Liver (tissue), 9 donors: Measurements from ENCODE around the gene ZNF185. TPM values are rescaled to one million over a fixed set of nuclear protein-coding genes. Genes with fewer than 3 reads are reported as not detected.

Source experiments
- DNase-seq: peaks from one replicate; pipeline ENCODE4 v3.0.0-alpha.2; 2017; ENCODE audit warnings: low spot score
- H3K27ac ChIP-seq, 2 donors: one replicate each; pipeline ENCODE4 v1.7.0; 2013; ENCODE audit warnings: inconsistent platforms in 2 of 2, low read length in 2 of 2, control low read depth in 1 of 2, low read depth in 1 of 2, mild to moderate bottlenecking in 1 of 2
- H3K27me3 ChIP-seq, 4 donors: one replicate each; pipeline versions ENCODE4 v1.6.1 to v1.7.0; 2013; ENCODE audit warnings: low read length in 3 of 4, inconsistent platforms in 1 of 4, mild to moderate bottlenecking in 1 of 4, moderate library complexity in 1 of 4; ENCODE audit not compliant: control insufficient read depth in 4 of 4, insufficient read depth in 4 of 4
- H3K36me3 ChIP-seq, 4 donors: one replicate each; pipeline versions ENCODE4 v1.6.1 to v1.7.0; 2013; ENCODE audit warnings: low read length in 3 of 4, mild to moderate bottlenecking in 3 of 4, low read depth in 1 of 4, moderate library complexity in 1 of 4; ENCODE audit not compliant: control insufficient read depth in 4 of 4, insufficient read depth in 3 of 4
- H3K4me1 ChIP-seq, 4 donors: one replicate each; pipeline versions ENCODE4 v1.6.1 to v1.7.0; 2013; ENCODE audit warnings: low read length in 3 of 4, mild to moderate bottlenecking in 3 of 4, moderate library complexity in 1 of 4; ENCODE audit not compliant: control insufficient read depth in 4 of 4, insufficient read depth in 4 of 4
- H3K4me3 ChIP-seq, 3 donors: one replicate each; pipeline versions ENCODE4 v1.6.1 to v1.7.0; 2013; ENCODE audit warnings: low read length in 3 of 3, control low read depth in 1 of 3, low read depth in 1 of 3, mild to moderate bottlenecking in 1 of 3
- H3K9ac ChIP-seq, 2 donors: one replicate each; pipeline ENCODE4 v1.7.0; 2013; ENCODE audit warnings: low read length in 2 of 2, mild to moderate bottlenecking in 2 of 2, moderate library complexity in 2 of 2, control low read depth in 1 of 2, low read depth in 1 of 2
- H3K9me3 ChIP-seq, 4 donors: one replicate each; pipeline versions ENCODE4 v1.6.1 to v1.7.0; 2013; ENCODE audit warnings: low read length in 3 of 4; ENCODE audit not compliant: control insufficient read depth in 4 of 4
- CTCF ChIP-seq: fragments of 150-350 bp; IDR thresholded peaks from 2 replicates; pipeline ENCODE4 v1.5.1; 2017; ENCODE audit warnings: improper control_type of control experiment, low read depth, low read length; ENCODE audit not compliant: missing input control
- EGR1 ChIP-seq, 2 donors: IDR thresholded peaks; 2 replicates each; pipeline ENCODE4 v1.6.1; 2016 to 2018; ENCODE audit warnings: antibody characterized with exemption in 2 of 2, low read depth in 2 of 2
- FOXA1 ChIP-seq: IDR thresholded peaks from 2 replicates; pipeline ENCODE4 v1.6.1; 2016; ENCODE audit warnings: antibody characterized with exemption
- FOXA2 ChIP-seq: IDR thresholded peaks from 2 replicates; pipeline ENCODE4 v1.6.1; 2016; ENCODE audit warnings: antibody characterized with exemption
- GABPA ChIP-seq, 2 donors: IDR thresholded peaks in 1 of 2; conservative IDR thresholded peaks in 1 of 2; 2 replicates each; pipeline ENCODE4 v1.6.1; 2016; ENCODE audit warnings: antibody characterized with exemption in 2 of 2, mild to moderate bottlenecking in 1 of 2, moderate library complexity in 1 of 2
- HNF4A ChIP-seq, 2 donors: conservative IDR thresholded peaks; 2 replicates each; pipeline ENCODE4 v1.6.1; 2016; ENCODE audit warnings: antibody characterized with exemption in 2 of 2, mild to moderate bottlenecking in 2 of 2
- HNF4G ChIP-seq: IDR thresholded peaks from 2 replicates; pipeline ENCODE4 v1.6.1; 2016; ENCODE audit warnings: antibody characterized with exemption
- JUND ChIP-seq, 2 donors: IDR thresholded peaks; 2 replicates each; pipeline ENCODE4 v1.6.1; 2016; ENCODE audit warnings: antibody characterized with exemption in 2 of 2
- MAX ChIP-seq: IDR thresholded peaks from 2 replicates; pipeline ENCODE4 v1.6.1; 2016; ENCODE audit warnings: antibody characterized with exemption
- NR2F2 ChIP-seq: IDR thresholded peaks from 2 replicates; pipeline ENCODE4 v1.6.1; 2016; ENCODE audit warnings: antibody characterized with exemption
- REST ChIP-seq: IDR thresholded peaks from 2 replicates; pipeline ENCODE4 v1.6.1; 2016; ENCODE audit warnings: antibody characterized with exemption, mild to moderate bottlenecking
- RXRA ChIP-seq, 2 donors: IDR thresholded peaks; 2 replicates each; pipeline ENCODE4 v1.6.1; 2017 to 2018; ENCODE audit warnings: antibody characterized with exemption in 2 of 2, mild to moderate bottlenecking in 1 of 2
- TAF1 ChIP-seq: conservative IDR thresholded peaks from 2 replicates; pipeline ENCODE4 v1.6.1; 2016; ENCODE audit warnings: antibody characterized with exemption, mild to moderate bottlenecking
- YY1 ChIP-seq: IDR thresholded peaks from 2 replicates; pipeline ENCODE4 v1.6.1; 2016; ENCODE audit warnings: antibody characterized with exemption, mild to moderate bottlenecking
- ZBTB33 ChIP-seq: IDR thresholded peaks from 2 replicates; pipeline ENCODE4 v1.6.1; 2016; ENCODE audit warnings: antibody characterized with exemption
- WGBS: extraction: QIAGEN DNeasy Blood & Tissue Kit; methylation state at CpG from one replicate; pipeline ENCODE4 v1.1.7; 2013; 5-methylcytosine and 5-hydroxymethylcytosine counted together
- polyA plus RNA-seq, 2 donors: library from polyadenylated mRNA; stranded (reverse) in 1 of 2; unstranded in 1 of 2; fragments of 200-250 nt in 1 of 2; fragments of >200 nt in 1 of 2; fragmentation: Nextera tagmentation in 1 of 2; extraction: Ambion mirVana in 1 of 2; gene quantifications; one replicate each; pipeline versions ENCODE4 v1.2.1 to v1.2.3, GENCODE V29; 2013 to 2015
- total RNA-seq, 2 donors: library from RNA; depleted of rRNA; stranded (reverse); fragments of >200 nt; gene quantifications; one replicate each; pipeline ENCODE4 v1.2.3, GENCODE V29; 2014
- donor health status: healthy.
- donor health status: healthy.
- donor health status: healthy.
- donor health status: healthy.
- donor health status: healthy.

ZNF185 gene
- total and polyA plus RNA-seq, 4 donors = 0.44 to 3.2 (median 0.94) TPM

GRCh38 chrX:152902502-152902820 is 4.6 kb downstream of the ZNF185 start:
- no peak overlapping the region for H3K9ac ChIP-seq
- H3K27ac ChIP-seq = no peak overlapping the region
- H3K4me3 ChIP-seq = no peak overlapping the region
- WGBS = 93% methylated on average over 4 of the region's 4 CpGs
- no peak for TF ChIP-seq EGR1 (IDR thresholded peaks at IDR 0.05; ENCODE audit: low read depth in 2 of 2)
- no peak for TF ChIP-seq REST
- no peak for TF ChIP-seq GABPA (IDR thresholded peaks at IDR 0.05 in 1 of 2, conservative IDR thresholded peaks at IDR 0.05 in 1 of 2)
- TF ChIP-seq FOXA1 = no peak
- TF ChIP-seq MAX = no peak
- TF ChIP-seq FOXA2 = no peak
- no peak for TF ChIP-seq HNF4A (conservative IDR thresholded peaks at IDR 0.05)
- no peaks in the 10 kb centered on the region for H3K9me3 ChIP-seq
- peaks cover 0 to 4% (median 0%) of the 10 kb centered on the region in 4 donors for H3K27me3 ChIP-seq
- no peaks in the 10 kb centered on the region for H3K4me1 ChIP-seq
- DNase-seq = no peak
- no peaks in the 10 kb centered on the region for H3K36me3 ChIP-seq

GRCh38 chrX:152903589-152903988 is 5.7 kb downstream of the ZNF185 start:
- Histone ChIP-seq H3K27me3 (no peaks in the 10 kb centered on the region), H3K27ac (no peak overlapping the region), H3K9me3 (no peaks in the 10 kb centered on the region), H3K36me3 (no peaks in the 10 kb centered on the region), H3K9ac (no peak overlapping the region), H3K4me1 (no peaks in the 10 kb centered on the region), H3K4me3 (no peak overlapping the region)
- no peak for TF ChIP-seq FOXA2
- no peak for TF ChIP-seq FOXA1
- TF ChIP-seq JUND (IDR thresholded peaks at IDR 0.05) = no peak
- no peak for TF ChIP-seq REST
- no peak for TF ChIP-seq ZBTB33
- no peak for TF ChIP-seq RXRA (IDR thresholded peaks at IDR 0.05)
- TF ChIP-seq HNF4G = no peak
- TF ChIP-seq TAF1 = no peak
- no peak for TF ChIP-seq YY1
- TF ChIP-seq MAX = no peak
- TF ChIP-seq CTCF = no peak
- no peak for TF ChIP-seq NR2F2
- WGBS = 80% methylated on average over 9 of the region's 9 CpGs
- DNase-seq = no peak
